Measurements from ENCODE around the gene ANKS1A.

The ANKS1A gene

GRCh38 chr6:35038076-35038475 lies 149.0 kb downstream of the ANKS1A start:
- no peak for DNase-seq

GRCh38 chr6:35040398-35040797 lies 151.3 kb downstream of the ANKS1A start:
- TF ChIP-seq POLR2A (IDR thresholded peaks at IDR 0.05; ENCODE audit: low read length) (no peak), GATA1 (IDR thresholded peaks at IDR 0.05; ENCODE audit: low read depth, low read length) (no peak)
- no peak for DNase-seq

More at GRCh38 chr6:35038076-35038475, 149.0 kb downstream of the ANKS1A start:
- TF ChIP-seq POLR2A (IDR thresholded peaks at IDR 0.05; ENCODE audit: low read length) = no peak
- TF ChIP-seq GATA1 (IDR thresholded peaks at IDR 0.05; ENCODE audit: low read depth, low read length) = no peak

GRCh38 chr6:35041086-35041861 lies 152.2 kb downstream of the ANKS1A start:
- DNase-seq = no peak

GRCh38 chr6:35042031-35042815 lies 153.2 kb downstream of the ANKS1A start:
- DNase-seq = no peak

More at GRCh38 chr6:35041086-35041861, 152.2 kb downstream of the ANKS1A start:
- no peak for TF ChIP-seq POLR2A (IDR thresholded peaks at IDR 0.05; ENCODE audit: low read length)
- no peak for TF ChIP-seq GATA1 (IDR thresholded peaks at IDR 0.05; ENCODE audit: low read depth, low read length)

GRCh38 chr6:35043381-35044130 lies 154.5 kb downstream of the ANKS1A start:
- DNase-seq = no peak
- TF ChIP-seq GATA1 (IDR thresholded peaks at IDR 0.05; ENCODE audit: low read depth, low read length) (no peak), POLR2A (IDR thresholded peaks at IDR 0.05; ENCODE audit: low read length) (no peak)

More at GRCh38 chr6:35042031-35042815, 153.2 kb downstream of the ANKS1A start:
- TF ChIP-seq POLR2A (IDR thresholded peaks at IDR 0.05; ENCODE audit: low read length) (no peak), GATA1 (IDR thresholded peaks at IDR 0.05; ENCODE audit: low read depth, low read length) (no peak)

GRCh38 chr6:35044145-35044745 lies 155.2 kb downstream of the ANKS1A start:
- TF ChIP-seq GATA1 (IDR thresholded peaks at IDR 0.05; ENCODE audit: low read depth, low read length) (no peak), POLR2A (IDR thresholded peaks at IDR 0.05; ENCODE audit: low read length) (no peak)
- DNase-seq = no peak

- no peak for DNase-seq
- no peak for TF ChIP-seq POLR2A (IDR thresholded peaks at IDR 0.05; ENCODE audit: low read length)
- no peak for TF ChIP-seq GATA1 (IDR thresholded peaks at IDR 0.05; ENCODE audit: low read depth, low read length)
Measured at GRCh38 chr6:35044761-35045421, 155.8 kb downstream of the ANKS1A start.

GRCh38 chr6:35046103-35046502 lies 157.0 kb downstream of the ANKS1A start:
- no peak for DNase-seq
- TF ChIP-seq POLR2A (IDR thresholded peaks at IDR 0.05; ENCODE audit: low read length) (no peak), GATA1 (IDR thresholded peaks at IDR 0.05; ENCODE audit: low read depth, low read length) (no peak)

GRCh38 chr6:35046862-35047261 lies 157.8 kb downstream of the ANKS1A start:
- no peak for DNase-seq
- TF ChIP-seq GATA1 (IDR thresholded peaks at IDR 0.05; ENCODE audit: low read depth, low read length) (no peak), POLR2A (IDR thresholded peaks at IDR 0.05; ENCODE audit: low read length) (no peak)

- TF ChIP-seq GATA1 (IDR thresholded peaks at IDR 0.05; ENCODE audit: low read depth, low read length) (no peak), POLR2A (IDR thresholded peaks at IDR 0.05; ENCODE audit: low read length) (no peak)
- DNase-seq = no peak
Measured at GRCh38 chr6:35047265-35048011, 158.4 kb downstream of the ANKS1A start.

- no peak for TF ChIP-seq POLR2A (IDR thresholded peaks at IDR 0.05; ENCODE audit: low read length)
- DNase-seq = no peak
Measured at GRCh38 chr6:35048031-35048613, 159.1 kb downstream of the ANKS1A start.

- TF ChIP-seq GATA1 (IDR thresholded peaks at IDR 0.05; ENCODE audit: low read depth, low read length) (no peak), POLR2A (IDR thresholded peaks at IDR 0.05; ENCODE audit: low read length) (no peak)
- no peak for DNase-seq
Measured at GRCh38 chr6:35048631-35049083, 159.6 kb downstream of the ANKS1A start.
